ENCODE data around the gene RHBDD3. TPM values are rescaled to one million over a fixed set of nuclear protein-coding genes. Genes with fewer than 3 reads are reported as not detected.

RHBDD3 gene
- total and polyA plus RNA-seq, 12 donors = 12.2 to 103 (median 45.0) TPM

GRCh38 chr22:29306175-29306834 lies 38.5 kb upstream of the RHBDD3 start, which contains the start of gene GAS2L1:
TSS of gene GAS2L1 (plus strand) at chr22:29306650. CDS start at chr22:29308106, 1,456 bp downstream.
- Histone ChIP-seq H3K4me1 (replicated peaks in 1 of 2) (peaks cover 51 to 66% of the 10 kb centered on the region in 2 donors), H3K4me3 (peak within 1 kb of the TSS; percentile 3 to 93 (median 37)), H3K9me3 (replicated peaks in 1 of 3) (no peaks in the 10 kb centered on the region), H3K36me3 (replicated peaks in 1 of 2) (no peaks in the 10 kb centered on the region), H3K27me3 (no peaks in the 10 kb centered on the region), H3K27ac (peak within 1 kb of the TSS; percentile 43 to 93 (median 76))
- peak; percentile 82 to 88 (median 86) for DNase-seq
- intact Hi-C loops (cut with DNase I) = no loop called here
- WGBS, 4 donors = 0 to 3% (median 0%) methylated on average over 9 to 40 of the region's 40 CpGs
- TF ChIP-seq POLR2A (IDR thresholded peaks at IDR 0.05) = no peak
- TF ChIP-seq, protein P1, sequence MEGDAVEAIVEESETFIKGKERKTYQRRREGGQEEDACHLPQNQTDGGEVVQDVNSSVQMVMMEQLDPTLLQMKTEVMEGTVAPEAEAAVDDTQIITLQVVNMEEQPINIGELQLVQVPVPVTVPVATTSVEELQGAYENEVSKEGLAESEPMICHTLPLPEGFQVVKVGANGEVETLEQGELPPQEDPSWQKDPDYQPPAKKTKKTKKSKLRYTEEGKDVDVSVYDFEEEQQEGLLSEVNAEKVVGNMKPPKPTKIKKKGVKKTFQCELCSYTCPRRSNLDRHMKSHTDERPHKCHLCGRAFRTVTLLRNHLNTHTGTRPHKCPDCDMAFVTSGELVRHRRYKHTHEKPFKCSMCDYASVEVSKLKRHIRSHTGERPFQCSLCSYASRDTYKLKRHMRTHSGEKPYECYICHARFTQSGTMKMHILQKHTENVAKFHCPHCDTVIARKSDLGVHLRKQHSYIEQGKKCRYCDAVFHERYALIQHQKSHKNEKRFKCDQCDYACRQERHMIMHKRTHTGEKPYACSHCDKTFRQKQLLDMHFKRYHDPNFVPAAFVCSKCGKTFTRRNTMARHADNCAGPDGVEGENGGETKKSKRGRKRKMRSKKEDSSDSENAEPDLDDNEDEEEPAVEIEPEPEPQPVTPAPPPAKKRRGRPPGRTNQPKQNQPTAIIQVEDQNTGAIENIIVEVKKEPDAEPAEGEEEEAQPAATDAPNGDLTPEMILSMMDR (IDR thresholded peaks at IDR 0.05) = peak; percentile 55 to 73 (median 67)

GRCh38 chr22:29305836-29306174 lies 38.0 kb upstream of the RHBDD3 start:
- Histone ChIP-seq H3K9me3 (replicated peaks in 1 of 3) (no peaks in the 10 kb centered on the region), H3K27ac (peak overlapping the region in 4 of 5 donors; percentile 26 to 93 (median 72)), H3K27me3 (no peaks in the 10 kb centered on the region), H3K4me3 (peak overlapping the region in 1 of 4 donors; percentile 93), H3K36me3 (replicated peaks in 1 of 2) (peaks cover 0 to 4% of the 10 kb centered on the region in 2 donors), H3K4me1 (replicated peaks in 1 of 2) (peaks cover 46 to 61% of the 10 kb centered on the region in 2 donors)
- intact Hi-C loops (cut with DNase I) = no loop called here
- WGBS, 4 donors = 23 to 50% (median 36%) methylated on average over 6 to 7 of the region's 7 CpGs
- DNase-seq = no peak
- no peak for TF ChIP-seq POLR2A (IDR thresholded peaks at IDR 0.05)
- TF ChIP-seq, protein P1 (IDR thresholded peaks at IDR 0.05) = no peak

GRCh38 chr22:29302681-29303465 lies 35.1 kb upstream of the RHBDD3 start:
- TF ChIP-seq, protein P1 (IDR thresholded peaks at IDR 0.05) = peak in 1 of 6 experiments; percentile 11
- peak in 1 of 2 donors; percentile 26 for TF ChIP-seq POLR2A (IDR thresholded peaks at IDR 0.05)
- Histone ChIP-seq H3K4me1 (replicated peaks in 1 of 2) (peaks cover 18 to 32% of the 10 kb centered on the region in 2 donors), H3K9me3 (replicated peaks in 1 of 3) (no peaks in the 10 kb centered on the region), H3K27me3 (no peaks in the 10 kb centered on the region), H3K27ac (peak overlapping the region; percentile 42 to 88 (median 64)), H3K36me3 (replicated peaks in 1 of 2) (peaks cover 0 to 33% of the 10 kb centered on the region in 2 donors), H3K4me3 (no peak overlapping the region)
- DNase-seq = peak; percentile 72 to 83 (median 80)
- intact Hi-C loops (cut with DNase I) = no loop called here
- WGBS, 4 donors = 20 to 46% (median 34%) methylated on average over 4 to 13 of the region's 13 CpGs

DNA sequence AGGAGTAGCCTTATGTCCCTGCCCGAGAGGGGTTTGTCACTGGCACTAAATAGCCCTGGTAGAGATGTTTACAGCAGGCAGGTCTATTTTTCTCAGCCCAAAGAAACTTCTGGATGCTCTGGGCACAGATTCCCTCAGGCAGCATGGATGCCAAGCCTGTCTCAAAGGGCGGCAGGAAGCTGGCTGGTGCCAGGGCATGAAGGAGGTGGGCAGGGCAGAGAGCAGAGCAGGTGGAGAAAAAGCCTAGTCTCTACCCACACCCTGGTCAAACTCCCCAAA lies 34.6 kb upstream of the RHBDD3 start:
- Histone ChIP-seq H3K4me1 (replicated peaks in 1 of 2) (peaks cover 13 to 26% of the 10 kb centered on the region in 2 donors), H3K27ac (peak overlapping the region; percentile 42 to 88 (median 64)), H3K4me3 (no peak overlapping the region), H3K9me3 (replicated peaks in 1 of 3) (no peaks in the 10 kb centered on the region), H3K27me3 (no peaks in the 10 kb centered on the region), H3K36me3 (replicated peaks in 1 of 2) (peaks cover 0 to 38% of the 10 kb centered on the region in 2 donors)
- DNase-seq = no peak
- WGBS, 4 donors = 40 to 59% (median 42%) methylated on average over 1 to 2 of the region's 2 CpGs
- TF ChIP-seq, protein P1 (IDR thresholded peaks at IDR 0.05) = no peak
- TF ChIP-seq POLR2A (IDR thresholded peaks at IDR 0.05) = no peak
- intact Hi-C loops (cut with DNase I) = no loop called here
